ENCODE measurements around the gene DYNC1I1.

DYNC1I1 gene

DNA sequence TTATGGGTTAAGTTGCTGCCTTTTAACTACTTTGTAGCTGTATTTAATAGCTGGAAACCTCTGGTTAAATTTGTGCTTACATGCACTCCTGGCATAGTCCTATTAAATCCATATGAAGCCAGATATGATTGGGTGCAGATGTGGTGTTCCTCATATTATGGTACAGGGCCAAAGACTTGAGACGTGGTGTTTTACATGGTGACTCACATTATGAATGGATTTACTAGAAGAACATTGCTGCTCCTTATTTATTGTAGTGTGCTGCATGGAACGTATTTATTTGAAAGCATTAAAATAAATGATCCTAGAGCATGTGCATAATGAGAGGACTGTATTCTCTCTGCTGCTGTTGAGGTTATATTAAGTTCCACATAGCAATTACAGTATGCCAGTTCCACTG lies 325.5 kb downstream of the DYNC1I1 start:
- no peak for DNase-seq

DNA sequence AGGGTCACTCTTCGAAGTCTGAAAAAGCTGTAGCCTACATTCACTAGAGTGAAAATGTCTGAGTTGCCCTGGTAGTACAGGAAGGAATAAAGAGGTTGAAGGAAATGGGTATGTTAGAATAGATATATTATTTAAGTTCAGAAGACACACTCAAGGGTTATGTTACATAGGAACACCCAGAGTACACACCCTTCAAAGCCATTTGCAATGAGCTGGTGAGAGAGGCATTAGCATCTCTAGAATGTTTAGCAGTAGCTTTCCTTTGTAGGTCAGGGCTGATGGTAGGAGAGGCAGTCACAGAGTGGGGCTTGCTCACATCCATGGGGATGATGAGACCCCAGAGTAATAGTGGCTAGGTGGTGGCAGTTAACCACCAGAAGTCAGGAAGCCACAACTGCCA lies 328.4 kb downstream of the DYNC1I1 start:
- DNase-seq, result no peak

DNA sequence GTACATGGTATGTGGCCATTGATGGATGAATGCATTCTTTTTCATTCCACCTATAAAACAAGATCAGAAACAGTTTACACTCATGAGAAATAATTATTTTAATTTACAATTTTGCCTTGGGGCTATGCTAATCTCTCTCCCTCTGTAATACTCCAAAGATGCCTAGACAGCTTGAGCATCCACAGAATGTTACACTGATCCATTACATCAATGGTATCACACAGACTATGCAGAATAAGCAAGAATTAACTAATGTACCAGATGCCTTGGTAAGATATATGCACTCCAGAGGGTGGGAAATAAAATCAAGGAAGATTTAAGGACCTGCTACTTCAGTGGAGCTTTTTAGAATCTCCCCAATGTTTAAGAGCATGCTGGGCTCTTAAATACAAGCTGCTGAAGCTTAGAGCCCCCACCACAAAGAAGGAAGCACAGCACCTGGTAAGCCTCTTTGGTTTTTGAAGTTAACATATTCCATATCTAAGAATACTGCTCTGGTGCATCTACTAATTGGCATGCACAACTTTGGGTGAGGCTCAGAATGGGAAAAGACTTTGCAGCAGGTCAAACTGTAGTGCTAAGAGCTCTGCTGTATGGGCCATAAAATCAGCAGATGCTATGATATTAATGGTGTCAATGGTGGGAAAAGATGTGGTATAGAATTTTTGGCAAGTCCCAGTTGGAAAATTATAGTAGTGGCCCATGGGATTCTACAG lies 329.9 kb downstream of the DYNC1I1 start:
- DNase-seq, result no peak

DNA sequence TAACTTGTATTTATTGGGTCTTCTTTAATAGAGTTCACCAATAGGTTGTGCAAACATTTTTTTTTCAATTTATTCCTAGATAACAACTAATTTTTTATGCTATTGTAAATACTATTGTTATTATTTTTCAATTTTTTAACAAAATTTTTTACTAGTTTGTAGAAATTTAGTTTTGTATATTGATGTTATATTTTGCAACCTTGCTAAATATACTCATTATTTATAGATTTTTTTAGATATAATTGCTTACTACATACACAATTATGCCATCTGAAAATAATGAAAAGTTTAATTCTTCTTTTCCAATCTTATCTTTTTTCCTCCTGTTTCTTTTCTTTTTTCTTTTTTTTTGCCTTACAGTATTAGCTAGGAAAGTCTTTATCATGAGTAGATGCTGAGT lies 332.6 kb downstream of the DYNC1I1 start:
- no peak for DNase-seq

DNA sequence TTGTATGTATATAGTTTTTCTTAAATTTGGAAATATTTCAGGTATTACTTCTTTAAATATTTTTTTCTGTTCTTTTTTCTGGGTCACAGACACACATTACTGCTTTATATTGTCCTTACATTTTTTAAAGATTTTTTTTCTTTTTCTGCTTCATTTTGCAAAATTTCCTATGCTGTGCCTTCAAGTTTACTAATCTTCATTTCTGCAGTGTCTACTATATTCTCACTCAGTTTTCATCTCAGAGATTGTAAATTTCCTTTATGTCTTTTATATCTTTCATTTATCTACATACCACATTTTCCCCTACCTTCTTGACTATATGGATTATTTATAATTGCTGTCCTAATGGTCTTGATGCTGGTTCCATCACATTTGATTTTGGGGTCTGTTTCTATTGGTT lies 339.1 kb downstream of the DYNC1I1 start:
- DNase-seq, result no peak

DNA sequence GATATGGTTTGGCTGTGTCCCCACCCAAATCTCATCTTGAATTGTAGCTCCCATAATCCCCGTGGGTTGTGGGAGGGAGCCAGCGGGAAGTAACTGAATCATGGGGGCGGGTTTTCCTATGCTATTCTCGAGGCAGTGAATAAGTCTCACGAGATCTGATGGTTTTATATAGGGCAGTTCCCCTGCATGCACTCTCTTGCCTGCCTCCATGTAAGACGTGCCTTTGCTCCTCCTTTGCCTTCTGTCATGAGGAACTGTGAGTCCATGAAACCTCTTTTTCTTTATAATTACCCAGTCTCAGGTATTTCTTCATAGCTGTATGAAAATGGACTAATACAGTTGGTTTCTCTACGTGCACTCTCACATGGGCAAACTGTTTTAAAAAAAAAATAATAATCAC lies 341.8 kb downstream of the DYNC1I1 start:
- DNase-seq, result no peak

DNA sequence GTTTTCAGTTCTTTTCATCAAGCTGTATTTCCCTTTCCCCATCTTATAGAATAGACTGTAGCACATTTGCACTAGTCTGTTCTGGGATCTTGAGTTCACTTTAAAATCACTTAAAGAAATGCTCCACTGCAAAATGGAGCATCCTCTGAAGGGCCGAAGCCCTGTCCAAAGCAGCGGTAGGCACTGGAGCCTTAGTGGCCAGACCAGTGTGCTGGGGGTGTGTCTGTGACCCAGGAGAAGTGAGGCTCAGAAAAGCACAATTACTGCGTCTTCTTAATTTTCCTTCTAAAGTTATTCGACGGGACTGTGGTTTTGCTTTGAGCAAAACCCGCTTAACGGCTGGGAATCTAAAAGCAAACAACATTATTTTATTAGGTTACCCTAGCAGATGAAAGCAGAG lies 343.8 kb downstream of the DYNC1I1 start:
- DNase-seq, result no peak

DNA sequence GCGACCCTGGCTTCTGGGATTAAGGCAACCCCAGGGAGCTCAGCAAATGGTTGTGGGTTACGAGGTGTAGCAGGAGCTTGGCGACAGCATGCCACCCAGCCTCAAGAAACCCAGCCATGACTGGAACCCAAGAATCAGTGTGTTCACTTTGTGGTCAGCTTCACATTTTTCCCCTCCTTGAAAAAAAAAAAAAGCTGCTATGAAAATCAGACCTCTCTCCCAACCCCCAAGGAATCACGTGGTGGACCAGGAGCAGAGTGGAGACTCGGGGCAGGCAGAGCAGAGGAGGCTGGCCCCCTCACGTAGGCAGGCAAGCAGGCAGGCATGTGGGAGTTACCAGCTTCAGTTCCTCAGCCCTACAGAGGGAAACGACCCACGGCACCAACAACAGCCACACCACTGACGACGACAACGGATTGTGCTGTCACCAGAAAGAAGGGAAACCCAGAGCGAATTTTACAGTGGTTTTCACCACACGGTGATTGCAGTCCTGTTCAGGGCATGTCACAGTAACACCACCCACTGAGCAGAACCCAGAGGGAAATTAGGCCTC lies 346.2 kb downstream of the DYNC1I1 start:
- no peak for DNase-seq

DNA sequence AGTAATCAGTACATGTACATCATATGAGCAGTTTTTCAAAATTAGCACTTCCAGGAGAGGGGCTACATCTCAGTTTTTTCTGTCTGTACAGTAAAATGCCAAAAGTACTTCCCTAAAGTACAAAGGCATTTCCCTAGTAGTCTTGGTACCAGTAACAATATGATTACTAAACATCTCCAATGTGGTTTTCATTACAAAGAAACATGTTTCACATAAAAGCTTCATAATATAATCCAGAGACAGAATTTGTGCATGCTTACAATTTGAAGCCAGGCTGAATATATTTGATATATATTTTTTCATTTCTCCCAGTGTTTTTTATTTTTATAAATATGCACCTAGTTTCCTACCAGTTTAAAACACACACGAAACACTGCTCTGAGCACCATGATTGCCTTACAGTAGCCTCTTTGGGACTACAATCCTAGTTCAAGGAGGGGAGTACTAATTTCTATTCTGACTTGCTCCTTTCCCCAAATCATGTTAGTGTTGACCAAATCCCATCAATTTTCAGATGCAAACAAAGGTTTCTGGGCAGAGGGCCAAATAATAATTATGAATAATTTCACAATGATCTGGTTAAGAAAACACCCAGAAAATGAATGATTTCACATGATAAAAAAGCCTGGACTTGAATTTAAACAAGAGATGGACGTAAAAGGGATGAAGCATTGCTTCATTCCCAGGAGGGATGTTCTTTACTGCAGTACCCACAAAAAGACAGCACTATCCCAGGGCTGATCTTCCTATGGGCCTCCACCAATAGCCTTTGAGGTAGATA lies 348.3 kb downstream of the DYNC1I1 start:
- DNase-seq, result no peak

DNA sequence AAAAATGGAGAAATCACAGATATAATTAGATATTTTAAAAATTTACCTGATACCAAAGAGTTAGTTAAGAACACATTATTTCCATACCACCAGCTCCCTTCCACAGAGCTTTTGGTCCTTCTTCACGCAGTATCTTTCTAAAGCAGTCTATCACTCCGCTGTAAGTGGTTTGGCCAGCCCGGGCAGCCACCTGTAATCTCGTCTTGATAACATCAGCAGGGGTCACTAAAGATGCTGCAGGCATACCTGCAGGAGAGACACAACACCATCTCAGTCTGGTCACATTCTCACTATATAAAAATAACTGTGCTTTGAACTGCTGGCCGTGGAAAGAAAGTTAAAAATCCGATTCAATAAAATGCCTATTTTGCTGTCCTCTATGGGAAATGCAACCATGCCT lies 349.4 kb downstream of the DYNC1I1 start:
- DNase-seq, result no peak

DNA sequence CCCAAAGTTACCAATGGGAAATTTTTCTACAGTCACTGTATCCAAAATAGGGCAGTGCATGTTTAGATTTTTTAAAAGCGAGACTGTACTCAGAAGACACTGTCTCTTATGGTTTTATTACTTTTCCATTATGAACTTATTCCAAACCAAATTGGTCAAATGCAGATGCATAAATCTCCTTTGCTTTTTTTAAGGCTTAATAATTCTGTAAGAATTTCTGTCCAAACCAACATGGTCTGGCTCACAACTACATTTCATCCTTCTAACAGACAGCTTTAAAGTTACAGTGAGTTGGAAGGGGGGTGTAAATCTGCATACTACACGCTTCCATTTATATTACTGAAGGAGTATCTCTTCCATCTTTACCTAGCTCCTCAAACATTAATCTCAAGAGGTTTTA lies 350.4 kb downstream of the DYNC1I1 start:
- DNase-seq, result no peak

DNA sequence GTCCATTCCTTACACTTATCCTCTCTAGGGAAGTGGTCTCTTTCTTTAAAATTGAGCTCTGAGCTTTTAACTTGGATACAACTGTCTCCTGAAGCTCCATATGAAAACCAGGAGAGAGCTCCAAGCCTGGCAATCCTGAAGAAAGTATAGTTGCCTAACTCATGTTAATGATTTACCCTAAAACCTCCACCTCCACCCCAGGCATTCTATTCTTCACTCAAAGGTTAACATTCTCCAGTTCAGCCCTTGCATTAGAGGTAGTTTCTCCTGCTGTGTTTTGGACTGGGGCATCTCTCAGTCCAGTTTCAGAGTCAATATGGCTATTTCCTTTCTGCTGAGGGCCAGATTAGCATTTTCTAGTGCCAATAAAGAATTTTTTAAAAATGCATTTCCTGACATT lies 354.0 kb downstream of the DYNC1I1 start:
- DNase-seq, result no peak

DNA sequence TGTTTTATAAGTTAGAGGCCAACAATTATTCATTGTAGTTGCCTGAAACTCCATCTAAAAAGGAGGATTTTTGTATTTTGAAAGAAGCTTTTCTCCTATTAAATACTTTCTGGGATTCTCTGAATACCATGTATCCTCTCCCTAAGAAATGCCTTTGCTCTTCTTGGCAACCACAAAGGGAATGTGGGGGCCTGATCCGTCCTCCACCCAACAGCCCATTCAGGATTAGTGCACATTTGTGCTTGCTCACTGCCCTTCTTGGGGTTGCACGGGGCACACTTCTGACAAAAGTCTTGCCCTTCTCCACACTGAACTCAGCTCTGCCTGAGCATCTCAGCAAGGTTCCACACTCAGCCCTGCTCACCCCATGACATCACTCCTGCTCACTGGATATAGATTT lies 355.4 kb downstream of the DYNC1I1 start:
- no peak for DNase-seq

DNA sequence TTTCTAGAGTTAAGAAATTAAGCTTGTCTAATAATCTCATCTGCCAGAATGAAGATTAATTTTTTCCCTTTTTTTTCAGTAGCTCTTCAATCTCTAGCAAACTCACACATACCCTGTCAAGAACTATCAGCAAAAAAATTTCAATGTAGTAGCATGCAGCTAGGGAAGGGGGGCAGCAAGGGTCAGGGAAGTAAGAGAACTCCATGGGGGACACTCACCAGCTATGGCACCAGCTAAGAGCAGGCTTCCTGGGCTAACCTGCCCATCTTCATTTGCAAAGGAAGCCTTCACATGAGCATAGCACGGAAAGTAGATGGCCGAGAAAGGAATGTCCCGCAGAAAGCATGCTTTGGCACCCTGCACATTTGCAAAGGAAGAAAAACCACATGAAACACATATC lies 359.2 kb downstream of the DYNC1I1 start:
- no peak for DNase-seq

DNA sequence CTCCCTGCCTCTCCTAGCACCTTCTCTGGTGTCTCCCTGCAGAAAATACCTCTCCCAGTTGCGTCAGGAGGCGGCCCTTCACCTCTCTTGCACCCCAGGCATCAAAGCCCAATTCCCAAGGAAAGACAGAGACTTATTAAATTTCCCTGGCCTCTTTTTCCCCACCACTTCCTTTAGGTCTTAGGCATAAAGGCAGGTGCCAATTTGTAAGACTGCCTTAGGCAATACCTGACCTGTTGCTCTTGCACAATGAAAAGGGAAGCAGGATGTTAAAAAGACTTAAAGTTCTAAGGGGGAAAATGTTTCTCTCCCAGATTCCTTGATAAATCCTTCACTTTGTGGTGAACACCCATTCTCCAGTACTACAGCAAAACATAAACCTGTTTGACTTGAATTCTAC lies 362.9 kb downstream of the DYNC1I1 start:
- no peak for DNase-seq

DNA sequence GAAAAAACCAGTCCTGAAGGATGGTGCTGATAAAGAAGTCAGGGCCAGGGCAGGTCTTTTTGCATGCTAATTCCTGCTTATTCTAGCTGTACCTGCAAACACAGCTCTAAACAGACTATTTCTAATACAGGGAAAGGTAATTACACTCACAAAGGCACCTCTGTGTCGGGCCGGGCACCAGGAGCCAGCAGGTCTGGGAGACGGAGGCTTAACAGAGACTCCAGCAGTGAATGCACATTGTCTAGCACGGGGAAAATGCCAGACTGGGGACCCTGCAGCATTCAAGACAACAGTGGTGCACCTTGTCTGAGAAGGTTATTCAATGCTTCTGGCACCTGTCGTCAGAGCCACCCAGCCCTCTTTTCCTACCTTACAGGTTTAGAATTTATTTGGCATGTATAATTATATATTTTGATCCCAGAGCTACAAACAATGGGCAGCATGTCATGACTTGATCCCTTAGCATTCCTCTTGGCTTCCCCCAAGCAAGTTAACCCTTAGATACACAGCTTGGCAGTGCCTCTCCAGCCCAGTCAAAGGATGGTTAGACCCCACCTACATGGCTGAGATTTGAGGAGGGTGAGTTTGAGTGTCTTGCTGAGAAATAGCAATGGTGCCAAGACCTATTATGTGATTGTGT lies 364.4 kb downstream of the DYNC1I1 start:
- no peak for DNase-seq

DNA sequence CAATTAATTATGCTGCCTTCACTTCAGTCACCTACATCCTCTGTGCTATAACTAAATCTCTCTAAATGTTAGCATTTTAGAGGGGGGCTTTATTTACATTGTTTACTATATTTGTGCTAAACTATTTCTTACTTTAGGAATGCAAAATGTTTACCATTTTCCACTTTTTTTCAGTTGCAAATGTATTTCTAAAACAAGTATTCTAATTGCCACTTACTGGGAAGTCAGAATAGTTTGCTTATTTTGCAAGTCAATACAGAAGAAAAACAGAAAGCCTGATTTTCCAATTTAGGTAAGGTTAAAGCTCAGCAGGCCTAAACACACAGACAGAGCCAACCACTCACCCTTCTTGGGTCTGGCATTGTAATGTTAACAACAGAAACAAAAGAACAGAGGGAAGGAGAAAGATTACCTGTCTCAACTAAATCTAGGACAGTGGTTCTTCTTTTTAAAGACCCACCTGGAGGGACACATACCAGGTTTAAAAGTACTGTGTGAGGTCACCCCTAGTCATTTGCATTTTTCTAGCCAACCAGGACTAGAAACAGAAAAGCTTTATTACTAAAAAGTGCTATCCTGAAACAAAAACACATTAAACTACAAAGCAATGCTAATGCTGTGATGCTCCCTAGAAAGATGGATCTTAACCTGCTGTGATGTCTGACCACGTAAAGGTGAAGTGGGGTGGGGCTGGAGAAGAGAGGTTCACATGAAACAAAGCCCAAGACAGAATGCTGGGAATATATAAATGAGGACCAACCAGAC lies 371.3 kb downstream of the DYNC1I1 start:
- no peak for DNase-seq

DNA sequence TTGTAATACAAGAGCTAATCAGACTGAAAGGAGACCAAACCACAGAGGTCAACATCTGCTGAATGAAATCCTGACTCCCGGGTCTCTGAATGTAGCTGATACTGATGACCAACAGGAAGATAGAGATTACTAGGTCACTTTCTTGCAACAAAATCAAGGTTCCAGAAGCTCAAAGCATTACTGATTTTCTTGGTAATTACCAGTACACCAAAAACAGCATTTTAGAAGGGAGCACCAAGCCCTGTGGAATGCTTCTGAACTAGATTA lies 371.8 kb downstream of the DYNC1I1 start:
- no peak for DNase-seq

Data from CD4-positive, alpha-beta T cell treated with Interleukin-10 for 1 hour (primary cell).